HG02678 (cell line): ENCODE measurements around the gene GTSE1.

Source experiments
- ATAC-seq: cut with Tn5 transposase; IDR thresholded peaks from one replicate; pipeline ENCODE4 v1.9.1; 2021; ENCODE audit warnings: mild to moderate bottlenecking, moderate library complexity; ENCODE audit not compliant: unreplicated experiment

GTSE1 gene

DNA sequence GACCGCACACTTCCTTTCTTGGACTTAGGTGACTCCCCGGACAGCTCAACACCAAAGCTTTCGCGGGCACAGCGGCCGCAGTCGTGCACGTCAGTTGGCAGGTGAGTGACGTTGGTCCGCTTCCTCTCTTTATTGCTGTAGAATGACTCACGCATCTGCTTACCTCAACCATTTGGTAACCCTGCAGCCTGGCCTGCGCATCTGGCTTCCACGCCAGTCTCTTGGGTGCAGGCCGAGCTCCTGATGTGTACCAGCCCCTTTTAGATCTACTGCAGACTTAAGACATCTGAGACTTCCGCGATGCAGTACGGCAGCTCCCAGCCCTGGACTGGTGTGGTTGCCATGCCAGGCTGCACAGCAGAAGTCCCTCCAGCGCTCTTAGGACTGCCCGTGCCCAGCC lies 26.5 kb downstream of the GTSE1 start:
- ATAC-seq, result no peak

DNA sequence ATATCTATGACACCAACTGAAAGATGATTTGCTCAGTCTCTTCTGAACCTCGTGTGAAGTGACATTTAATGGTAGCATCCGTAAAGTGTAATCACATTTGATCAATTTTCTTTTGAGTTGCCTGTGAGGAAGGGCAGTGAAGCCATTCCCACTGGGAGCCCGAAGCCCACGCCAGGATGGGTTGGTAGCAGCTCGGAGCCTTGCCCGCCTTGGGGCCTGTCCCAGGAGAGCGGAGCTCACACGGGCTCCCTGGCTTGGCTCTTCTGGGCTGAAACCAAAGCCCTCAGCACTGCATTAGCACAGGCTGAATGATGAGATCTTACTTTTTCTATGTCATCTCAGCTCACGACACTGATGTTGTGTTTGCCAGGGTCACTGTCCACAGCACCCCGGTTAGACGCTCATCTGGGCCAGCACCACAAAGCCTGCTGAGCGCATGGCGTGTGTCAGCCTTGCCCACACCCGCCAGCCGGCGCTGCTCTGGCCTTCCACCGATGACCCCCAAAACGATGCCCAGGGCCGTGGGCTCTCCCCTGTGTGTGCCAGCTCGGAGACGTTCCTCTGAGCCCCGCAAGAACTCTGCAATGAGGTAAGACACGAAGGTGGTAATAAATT lies 29.5 kb downstream of the GTSE1 start:
- ATAC-seq, result no peak

DNA sequence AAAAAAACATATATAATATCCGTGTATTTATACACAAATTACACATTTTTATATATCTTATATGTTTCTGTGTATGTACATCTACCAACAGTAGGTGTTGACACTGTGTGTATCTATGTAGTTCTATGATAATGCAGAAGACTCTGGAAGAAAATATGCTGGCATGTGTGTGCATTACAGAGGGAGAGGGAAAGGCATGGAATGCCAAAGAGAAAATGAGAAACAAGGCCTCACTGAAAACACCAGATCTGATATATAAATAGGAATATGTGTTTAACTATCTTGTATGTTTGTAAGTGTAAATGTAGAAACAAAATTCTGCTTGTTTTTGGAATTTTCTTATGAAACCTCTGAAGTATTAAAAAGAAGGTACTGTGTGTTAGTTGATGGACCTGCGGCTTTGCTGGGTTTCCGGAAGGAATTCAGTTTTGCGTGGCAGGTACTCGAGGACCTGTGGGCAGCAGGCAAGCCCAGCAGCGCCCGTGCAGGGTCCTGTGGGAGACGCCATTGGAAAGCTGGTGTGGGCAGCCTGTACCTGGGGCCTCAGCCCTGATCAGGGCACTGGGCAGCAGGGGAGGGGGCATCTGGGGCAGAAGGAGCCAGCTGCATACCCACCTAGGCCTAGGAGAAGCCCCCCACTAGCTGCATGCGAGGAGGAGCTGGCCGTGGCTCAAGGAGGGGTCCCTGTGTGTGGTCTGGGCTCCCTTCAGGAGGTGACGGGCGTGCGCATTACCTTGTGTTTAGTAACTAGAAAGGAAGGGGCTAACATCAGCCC lies 31.2 kb downstream of the GTSE1 start:
- ATAC-seq, result no peak

DNA sequence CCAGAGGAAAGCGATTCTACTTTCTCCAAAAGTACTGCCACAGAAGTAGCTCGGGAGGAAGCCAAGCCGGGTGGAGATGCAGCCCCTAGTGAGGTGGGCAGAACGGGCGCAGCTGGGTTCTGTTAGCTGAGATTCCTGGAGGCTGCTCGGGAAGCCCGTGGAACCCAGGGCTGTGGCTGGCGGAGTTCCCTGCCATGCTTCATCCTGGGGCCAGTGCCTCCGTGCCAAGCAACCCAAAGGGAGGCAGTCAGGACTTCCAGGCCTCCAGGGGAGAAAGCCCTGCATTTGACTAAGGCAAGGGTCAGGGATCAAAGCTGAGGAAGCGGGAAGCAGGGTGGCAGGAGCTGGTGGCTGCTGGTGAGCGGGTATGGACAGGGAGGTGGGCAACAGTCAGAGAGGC lies 32.1 kb downstream of the GTSE1 start:
- no peak for ATAC-seq

DNA sequence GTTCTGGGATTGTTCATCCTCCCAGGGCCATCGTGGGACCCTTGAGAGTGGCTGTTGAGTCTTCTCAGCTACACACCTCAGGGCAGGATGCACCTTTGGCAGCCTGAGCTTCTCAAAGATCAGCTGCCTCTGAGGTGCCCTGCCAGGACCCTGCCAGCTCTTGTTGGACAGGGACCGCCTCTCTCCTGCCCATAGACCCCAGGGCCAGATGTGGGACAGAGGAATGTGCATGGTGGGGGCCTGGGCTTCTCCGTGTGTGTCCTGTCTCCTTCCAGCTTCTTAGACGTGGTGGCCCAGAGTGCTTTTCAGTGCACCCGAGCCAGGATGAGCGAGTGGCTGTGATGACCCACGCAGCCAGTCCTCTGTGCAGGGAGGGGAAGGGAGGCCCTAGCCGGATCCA lies 32.9 kb downstream of the GTSE1 start:
- ATAC-seq, result no peak

DNA sequence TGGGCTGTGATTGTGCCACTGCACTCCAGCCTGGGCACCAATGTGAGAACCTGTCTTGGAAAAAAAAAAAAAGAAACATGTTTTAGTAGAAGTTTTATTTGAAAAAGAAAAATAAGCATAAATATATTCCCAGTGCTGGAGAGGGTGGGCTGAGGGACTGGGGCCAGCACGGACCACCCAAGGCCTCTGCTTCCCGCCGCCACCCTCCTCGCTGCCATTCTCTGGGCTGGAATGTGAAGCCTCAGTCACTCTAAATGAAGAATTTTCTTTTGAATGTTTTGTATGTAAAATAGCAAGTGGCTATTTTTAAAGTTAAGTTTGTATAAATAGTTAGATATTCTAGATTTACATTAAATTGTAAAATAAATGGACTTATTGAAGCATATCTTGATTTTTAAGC lies 33.8 kb downstream of the GTSE1 start:
- ATAC-seq, result no peak

DNA sequence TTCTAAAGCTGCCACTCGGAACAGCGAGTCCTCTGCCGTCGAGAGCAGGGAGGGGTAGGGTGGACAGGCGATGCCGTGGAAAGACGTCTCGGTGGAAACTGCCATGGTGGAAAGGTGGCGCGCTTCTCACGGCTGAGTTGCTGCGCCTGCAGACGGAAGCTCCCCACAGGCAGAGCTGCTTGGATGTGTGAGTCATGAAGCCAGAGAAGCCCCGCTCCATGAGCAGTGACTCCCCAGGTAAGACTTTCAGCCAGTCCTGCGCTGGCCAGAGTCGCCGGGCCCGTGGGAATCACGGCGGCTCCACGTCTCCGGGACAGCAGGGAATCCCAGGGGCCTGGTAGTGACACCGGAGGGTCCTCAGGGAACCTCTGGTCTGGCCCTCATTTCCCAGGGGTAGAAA lies 34.8 kb downstream of the GTSE1 start:
- no peak for ATAC-seq

DNA sequence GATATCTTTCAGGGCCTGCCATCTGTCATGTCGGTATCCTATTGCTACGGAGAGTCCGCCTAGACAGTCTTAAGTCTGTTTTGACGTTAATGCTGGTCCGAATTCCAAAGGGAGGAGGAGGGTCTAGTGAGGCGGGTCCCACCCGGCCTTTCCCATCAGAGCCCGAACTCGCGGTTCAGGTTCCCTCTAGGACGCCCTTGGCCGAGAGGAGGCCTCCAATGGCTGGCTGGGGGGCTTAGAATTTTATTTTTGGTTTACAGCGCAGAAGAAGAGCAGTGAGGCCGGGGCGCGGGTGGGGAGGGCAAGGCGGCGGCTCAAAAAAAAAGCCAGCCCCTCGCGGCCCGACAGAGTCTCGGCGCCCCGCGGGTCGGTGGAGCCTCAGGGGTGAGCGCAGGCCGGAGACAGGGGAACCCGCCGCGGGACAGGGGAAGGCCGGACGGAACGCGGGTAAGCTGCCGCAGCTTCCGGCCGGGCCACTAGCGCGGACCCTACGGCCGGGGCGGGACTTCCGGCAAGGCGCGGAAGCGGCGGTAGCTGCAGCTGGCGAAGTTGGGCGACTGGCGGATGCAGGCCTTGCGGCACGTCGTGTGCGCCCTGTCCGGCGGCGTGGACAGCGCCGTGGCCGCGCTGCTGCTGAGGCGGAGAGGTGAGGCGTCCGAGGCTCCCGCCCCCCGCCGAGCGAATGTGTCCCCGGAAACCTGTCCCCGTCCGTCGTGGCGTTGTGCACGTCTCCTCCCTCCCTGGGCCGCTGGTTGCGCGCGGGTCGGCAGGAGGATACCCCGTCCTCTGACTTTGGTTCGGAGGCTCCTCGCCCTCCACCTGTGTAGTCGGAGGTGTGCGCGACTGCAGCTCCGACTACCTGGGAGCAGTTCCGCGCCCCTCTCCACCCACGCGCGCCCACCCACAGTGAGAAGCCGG lies 38.8 kb downstream of the GTSE1 start, which contains the start of gene TRMU:
Gene TRMU, plus strand, starts transcription at position 514 of the 918 bp plus-strand sequence. Its CDS starts 51 bp downstream, at position 565.
- ATAC-seq, result peak; percentile 83

DNA sequence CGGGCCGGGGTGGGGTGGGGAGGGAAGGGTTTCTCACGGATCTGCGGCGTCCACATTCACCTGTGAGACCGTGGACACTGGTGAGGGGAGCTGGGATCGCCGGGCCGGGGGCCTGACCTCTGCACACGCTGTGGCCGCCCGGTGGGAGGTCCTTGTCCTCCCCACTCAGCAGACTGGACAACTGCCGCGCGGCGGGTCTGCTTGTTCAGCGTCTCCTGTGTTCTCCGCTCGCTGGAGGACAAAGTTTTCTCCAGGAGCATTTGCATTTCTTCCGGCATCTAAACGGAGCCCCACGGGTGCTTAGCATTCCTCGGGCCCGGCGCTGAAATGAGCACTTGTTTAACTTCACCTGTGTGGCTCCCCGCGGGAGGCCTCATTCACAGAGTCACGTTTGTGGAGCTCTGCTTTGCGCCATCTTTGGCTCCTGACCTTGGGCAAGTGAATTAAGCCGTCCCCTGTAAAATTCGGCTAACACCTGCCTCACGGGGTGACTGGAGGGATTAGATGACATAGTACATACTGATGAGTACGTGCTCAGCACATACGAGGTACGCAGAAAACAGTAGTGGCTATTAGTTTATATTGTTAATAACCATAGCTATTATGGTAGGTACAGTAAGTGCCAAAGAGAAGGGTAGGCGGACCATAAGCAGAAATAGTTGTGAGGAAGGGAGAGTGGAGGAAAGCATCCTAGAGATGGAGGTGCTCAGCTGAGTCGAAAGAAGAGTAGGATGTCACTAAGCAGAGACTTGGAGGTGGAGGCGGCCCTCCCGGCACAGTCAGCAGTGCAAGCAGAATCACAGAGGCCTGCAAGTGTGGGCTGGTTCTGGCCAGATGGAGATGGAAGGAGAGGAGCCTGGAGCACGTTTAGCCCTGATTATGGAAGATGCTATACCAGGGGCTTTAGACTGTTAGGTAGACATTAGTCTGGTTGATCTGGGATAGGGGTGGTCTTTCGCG lies 39.7 kb downstream of the GTSE1 start:
- ATAC-seq, result peak; percentile 15

DNA sequence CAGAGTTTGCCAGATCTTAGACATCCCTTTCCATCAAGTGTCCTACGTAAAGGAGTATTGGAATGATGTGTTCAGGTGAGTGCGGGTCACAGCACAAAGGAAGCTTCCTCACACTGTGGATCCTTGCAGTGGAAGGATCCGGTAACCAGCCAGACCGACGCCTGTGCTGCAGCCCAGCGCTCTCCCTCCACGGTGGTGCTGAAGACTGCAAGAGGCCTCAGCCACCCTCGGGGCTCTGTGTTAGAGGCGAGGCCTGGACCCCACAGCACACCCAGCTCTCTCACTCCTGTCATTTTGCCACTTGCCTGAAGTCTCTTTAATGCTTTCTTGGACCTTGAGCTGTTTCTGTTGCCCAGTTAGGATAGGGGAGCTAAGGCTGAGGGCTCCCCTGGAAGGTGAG lies 41.2 kb downstream of the GTSE1 start:
- ATAC-seq, result no peak

DNA sequence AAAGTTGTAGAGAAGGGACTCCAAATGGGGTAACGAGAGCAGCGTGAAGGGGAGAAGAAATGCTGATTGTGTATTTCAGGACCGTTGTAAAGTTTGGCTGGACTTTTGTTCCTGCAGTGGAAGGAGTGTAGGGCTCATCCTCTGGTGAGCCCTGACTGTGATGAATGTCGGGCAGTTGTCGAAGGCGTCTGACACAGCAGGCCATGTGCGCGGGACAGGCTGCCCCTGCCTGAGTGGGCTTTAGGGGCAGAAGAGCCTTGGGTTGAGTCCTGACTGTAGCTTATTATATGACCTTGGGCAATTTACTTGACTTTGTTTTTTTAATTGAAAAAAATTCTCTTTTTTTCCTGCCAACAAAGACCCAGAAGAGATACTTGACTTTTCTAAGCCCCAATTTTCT lies 42.0 kb downstream of the GTSE1 start:
- no peak for ATAC-seq

DNA sequence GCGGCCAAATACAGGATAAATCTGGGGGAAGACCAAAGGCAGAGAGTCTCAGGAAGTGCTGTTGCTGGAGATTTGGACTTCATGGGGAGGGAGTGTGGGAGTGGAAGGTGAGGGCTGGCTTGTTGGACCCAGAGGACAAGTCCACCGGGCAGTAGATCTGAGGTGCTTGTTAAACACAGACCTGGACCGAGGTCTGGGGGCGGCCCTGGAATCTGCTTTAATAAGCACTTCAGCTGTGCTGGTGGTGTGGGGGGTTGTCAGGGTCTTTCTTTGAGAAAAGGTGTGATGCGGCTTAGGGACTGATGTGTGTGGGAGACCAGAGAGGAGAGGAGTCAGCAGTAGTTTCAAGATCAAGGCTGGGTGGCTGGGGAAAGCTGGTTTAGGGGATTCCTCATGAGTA lies 43.3 kb downstream of the GTSE1 start:
- ATAC-seq, result no peak

DNA sequence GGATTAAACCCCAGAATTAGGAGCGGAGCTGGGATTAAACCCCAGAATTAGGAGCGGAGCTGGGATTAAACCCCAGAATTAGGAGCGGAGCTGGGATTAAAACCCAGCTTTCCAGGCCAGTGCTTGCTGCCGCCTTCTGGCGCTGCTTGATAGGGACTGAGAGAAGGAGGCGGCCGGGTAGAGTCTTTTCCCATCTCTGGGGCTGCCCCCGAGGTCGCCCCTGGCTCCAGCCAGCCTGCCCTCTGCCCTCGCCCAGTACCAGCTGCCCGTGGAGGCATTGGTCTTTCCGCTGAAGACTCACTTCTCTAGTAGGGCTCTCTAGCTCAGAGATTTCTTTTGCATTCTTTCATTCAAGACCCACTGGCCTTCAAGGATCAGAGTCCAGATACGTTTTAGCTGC lies 44.0 kb downstream of the GTSE1 start:
- no peak for ATAC-seq

DNA sequence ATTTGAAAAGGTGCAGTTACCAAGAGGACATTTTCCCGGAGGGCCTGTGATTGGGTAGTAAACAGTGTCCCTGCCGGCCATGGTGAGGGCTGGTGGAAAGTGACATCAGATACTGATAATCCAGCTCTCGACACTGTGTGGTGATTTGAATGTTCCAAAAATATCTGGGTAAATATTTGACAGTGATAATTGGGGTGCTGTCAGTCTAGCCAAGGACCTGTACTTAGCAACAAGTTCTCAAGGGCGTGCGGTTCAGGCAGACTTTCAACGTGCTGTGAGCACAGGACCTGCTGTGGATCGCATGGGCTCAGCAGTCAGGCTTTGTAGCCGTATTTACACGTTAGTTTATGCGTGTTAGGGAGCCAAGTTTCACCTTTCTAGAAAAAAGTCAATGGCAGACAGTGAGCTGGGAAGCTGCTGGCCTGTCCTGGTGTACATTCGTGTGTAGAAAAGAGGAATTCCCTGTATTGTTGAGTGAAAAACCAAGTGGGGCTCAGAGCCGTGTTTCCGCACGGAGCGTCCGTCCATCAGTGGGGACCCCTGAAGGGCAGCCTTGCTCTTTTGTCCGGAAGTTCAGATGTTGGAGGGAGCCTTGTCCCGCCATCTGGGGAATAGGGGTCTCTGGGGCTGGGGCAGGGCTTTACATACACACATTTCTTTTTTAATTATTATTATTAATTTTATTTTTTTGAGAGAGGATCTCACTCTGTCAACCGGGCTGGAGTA lies 50.2 kb downstream of the GTSE1 start:
- ATAC-seq, result no peak

DNA sequence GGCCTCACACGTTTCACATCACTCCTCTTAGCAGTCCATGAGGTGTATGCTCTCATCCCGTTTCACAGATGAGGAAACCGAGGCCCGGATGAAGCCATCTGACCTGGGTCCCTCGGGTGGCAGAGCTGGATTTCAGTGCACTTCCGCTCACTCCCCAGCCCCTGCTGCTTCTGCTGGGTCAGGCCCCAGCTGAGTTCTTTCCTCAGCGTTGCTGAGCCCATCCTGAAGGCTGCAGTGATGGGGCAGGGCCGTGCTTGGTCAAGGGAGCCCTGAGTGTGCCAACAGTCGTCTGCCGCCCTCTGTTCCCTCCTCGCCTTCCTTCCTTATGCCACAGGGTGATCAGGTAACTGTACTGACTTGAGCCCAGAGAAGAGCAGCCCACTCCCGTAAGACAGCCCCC lies 51.0 kb downstream of the GTSE1 start:
- no peak for ATAC-seq

DNA sequence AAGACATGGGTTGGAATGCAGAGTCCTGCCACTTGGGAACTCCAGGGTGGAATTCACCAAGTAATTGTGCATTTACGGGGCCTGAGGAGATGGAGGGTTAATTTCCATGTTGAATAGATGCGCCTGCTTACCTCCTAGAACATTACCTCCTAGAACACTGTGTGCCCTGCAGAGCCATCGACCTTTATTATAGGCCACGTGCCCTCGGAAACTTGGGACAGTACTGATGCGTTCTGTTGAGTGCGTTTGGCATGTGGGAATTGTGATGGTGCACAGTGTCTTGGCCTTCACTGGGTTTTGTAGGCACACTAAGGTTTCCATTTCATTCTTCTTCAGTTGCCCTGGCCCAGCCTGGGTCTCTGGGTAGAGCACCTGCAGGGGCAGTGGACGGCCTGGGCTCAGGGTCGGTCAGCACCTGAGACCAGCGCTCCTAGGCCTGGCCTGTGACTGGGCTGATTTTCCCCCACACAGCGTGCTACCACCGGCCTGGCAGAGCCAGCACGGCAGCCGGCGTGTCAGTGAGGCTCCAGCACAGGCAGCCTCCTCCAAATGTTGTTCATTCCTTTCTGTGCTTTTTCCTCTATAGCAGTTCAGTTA lies 51.5 kb downstream of the GTSE1 start:
- ATAC-seq, result no peak

DNA sequence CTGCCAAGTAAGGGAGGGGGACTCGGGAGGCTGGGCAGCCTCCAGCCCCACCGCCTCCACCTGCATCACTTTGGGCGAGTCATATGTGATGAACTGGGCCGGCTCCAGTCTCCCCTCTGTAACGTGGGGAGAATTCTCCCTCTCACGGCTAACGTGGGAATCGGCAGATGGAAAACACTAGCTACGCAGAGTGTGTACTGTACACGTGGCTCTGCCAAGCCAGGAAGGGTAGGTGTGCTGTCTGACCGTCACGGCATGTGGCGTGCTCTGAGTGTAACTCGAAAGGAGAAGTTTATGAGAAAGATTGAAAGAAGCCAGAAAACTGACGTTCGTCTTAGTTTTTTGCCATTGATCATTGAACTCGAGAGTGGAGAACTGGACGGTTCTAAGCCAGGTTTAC lies 52.6 kb downstream of the GTSE1 start:
- no peak for ATAC-seq

DNA sequence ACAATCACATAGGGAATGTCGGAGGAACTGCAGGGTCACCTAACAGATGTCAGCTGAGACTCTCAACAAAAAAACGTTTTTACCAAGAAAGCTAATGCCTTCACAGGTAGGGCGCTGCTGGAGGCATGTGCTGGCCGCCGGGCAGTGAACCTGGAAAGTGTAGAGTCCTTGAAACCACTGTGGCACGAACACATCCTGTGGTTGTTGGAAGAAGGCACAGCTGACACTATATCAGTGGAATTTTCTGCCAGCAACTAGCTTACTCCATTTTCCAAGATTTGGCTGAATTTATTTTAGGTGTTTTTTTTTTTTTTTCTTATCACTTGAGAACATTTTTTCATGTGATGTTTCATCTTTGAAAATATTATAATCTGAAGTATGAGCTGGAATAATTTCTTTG lies 53.0 kb downstream of the GTSE1 start:
- no peak for ATAC-seq

DNA sequence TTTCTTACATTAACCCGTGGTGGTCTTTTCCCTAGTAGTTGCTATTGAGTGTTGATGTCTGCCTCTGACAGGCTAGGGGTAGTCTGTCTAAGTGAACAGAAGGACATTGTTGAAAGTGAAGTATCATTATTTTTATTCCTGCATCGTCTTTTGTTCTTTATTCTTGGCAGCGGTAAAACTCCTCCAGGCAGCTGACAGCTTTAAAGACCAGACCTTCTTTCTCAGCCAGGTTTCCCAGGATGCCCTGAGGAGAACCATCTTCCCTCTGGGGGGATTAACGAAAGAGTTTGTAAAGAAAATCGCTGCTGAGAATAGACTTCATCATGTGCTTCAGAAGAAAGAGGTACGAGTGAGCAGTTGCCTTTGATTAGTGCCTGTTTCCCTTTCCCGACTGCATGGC lies 53.5 kb downstream of the GTSE1 start:
- no peak for ATAC-seq
